DMS79 (cell line): ENCODE measurements around the gene NOX5.

Experiments
- DNase-seq: peaks from one replicate; lab custom pipeline; 2025; lab: John Stamatoyannopoulos, UW

Gene NOX5

GRCh38 chr15:69081310-69082004, 67.0 kb downstream of the NOX5 start:
- DNase-seq = no peak

- no peak for DNase-seq
Observed at GRCh38 chr15:69082021-69082502, 67.6 kb downstream of the NOX5 start.

GRCh38 chr15:69082554-69082953, 68.1 kb downstream of the NOX5 start:
- no peak for DNase-seq

DNA sequence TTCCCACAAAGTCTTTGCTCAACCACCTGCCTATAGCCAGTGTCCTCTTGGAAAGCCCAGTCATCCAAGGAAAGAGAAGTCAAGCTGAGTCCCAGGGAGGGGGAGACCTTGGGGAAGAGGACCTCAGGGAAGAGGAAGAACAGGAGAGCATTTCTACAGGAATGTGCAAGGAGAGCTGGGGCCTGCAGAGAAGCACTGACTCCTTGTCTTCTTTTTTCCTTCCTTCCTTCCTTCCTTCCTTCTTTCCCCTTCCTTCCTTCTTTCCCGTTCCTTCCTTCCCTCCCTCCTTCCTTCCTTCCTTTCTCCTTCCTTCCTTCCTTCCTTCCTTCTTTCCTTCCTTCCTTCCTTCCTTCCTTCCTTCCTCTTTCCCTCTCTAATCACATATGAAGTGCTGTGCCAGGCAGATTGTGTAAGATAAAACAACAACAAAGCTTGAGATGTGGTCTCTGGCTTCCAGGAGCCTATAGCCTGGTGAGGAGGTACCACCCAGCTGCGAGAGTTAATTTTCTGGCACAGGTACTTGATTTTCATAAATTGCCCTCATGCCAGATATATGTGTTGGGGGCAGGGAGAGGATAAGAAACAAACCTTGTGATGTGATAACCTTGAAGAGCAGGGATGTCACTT, 70.0 kb downstream of the NOX5 start:
- no peak for DNase-seq

DNA sequence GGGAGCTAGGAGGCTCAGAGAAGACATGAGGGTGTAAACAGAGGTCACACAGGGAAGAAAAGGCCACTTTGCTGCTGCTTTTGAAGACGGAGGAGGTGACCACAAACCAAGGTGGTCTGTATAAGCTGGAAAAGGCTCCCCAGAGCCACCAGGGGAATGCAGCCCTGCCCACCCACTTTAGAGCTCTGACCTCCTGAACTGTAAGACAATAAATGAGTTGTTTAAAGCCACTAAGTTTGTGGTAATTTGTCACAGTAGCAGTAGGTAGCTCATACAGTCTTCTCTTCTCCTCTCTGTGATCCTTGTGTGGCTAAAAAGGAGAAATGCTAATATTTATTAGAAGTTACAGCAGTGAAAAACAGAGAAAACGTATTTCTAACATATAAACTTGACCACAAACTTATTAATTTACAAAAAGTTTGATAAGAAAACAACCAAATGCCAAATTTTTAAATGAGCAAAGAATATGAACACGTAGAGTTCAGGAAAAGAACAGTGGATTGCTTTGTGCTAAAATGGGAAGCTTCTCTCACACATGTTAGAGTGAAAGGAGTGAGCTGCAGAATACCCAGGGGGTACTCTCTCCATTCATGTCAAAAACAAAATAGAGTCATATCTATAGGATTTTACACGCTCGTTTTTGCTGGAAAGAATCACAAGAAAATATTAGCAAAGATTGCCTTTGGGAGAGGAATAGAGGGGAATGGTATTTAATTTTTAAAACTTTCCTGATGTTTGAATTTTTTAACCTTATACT, 71.0 kb downstream of the NOX5 start:
- DNase-seq = no peak

DNA sequence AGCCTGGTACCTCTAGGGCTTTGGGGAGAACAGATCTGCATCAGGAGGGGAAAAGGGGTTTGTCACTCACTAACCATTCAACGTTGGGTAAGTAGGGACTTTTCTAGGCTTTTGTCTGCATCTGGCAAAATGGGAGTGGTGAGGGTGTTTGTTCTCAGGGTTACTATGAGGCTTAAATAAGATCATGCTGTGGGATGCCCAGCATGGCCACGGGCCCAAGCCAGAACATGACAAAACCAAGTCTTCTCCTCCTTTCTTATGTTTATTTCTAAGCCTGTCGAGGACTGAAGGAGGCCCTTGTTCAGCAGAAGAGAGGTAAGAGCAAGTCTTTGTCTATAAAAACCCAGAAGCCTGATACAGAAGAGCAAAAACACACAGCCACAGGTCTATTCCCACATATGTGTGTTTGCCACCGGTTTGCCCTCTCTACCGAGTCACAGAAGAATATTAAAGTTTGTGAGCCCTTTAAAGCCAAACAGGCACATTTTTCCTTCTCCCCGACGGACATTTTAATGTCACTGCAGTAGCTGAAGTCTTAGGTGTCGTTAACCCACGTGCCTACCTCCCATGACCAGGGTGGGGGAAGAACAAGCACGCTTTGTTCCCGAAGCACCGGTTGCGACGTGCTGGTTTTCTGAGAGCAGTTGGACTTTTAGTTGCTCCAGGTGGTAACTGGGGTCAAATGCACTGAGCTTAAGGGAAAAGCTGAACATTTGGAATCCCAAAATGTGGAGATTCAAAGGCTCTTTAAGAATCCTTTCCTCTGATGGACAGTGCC, 72.1 kb downstream of the NOX5 start:
- DNase-seq = no peak

DNA sequence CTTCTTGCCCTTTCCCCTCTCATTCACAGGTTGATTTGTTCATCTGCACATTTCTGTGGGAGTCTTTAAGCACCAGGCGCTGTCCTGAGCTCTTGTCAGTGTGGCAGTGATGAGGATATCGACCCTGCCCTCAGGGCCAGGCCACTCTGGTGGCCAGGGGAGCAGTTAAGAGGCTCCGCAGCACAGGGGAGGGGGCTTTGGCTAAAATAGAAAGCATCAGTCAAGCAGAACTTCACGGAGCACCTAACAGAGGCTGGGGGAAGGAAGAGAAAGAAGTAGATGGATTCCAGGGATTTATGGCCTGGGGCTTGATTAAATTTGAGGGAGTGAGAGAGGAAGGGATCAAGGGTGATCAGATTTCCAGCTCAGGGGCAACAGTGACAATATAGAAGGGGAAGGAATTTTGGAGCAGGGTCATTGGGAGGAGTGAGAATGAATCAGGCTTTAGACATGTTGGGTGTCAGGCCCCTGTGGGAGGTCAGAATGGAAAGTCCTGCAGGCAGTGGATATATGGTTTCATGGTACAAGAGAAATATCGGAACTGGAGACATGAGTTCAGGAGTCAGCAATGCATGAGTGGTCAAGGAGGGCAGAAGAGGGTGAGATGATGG, 73.0 kb downstream of the NOX5 start:
- no peak for DNase-seq

DNA sequence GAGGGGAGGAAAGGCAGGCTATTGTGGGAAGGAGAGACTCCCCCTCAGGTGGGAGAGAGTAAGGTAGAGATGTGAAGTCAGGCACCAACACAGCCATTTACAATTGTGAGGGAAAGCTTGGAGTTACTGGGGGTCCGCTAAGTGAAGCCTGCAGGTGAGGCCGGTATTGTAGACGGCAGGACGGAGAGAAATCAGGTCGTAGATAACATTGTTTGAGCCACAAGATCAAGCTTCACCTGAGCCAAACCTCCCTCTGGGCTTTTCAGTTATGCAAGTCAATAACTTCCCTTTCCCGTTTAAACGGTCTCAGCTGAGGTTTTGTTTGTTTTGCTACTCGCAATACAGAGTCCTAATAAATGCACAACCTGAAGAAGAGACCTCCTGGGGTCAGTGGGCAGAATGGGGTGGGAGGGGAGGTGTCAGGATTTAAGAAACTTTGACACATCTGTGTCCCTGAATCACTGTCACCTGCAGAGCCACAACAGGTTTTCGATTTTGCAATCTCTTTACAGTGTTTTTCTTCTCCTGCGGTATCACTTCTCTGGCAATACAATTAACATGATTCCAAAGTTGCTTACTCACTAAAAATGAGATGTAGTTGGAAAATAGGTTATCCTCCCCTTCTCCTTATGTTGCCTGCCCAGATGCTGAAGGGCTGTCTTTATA, 73.9 kb downstream of the NOX5 start:
- no peak for DNase-seq

GRCh38 chr15:69089258-69089657, 74.8 kb downstream of the NOX5 start:
- no peak for DNase-seq

GRCh38 chr15:69090197-69090948, 75.9 kb downstream of the NOX5 start:
- DNase-seq = no peak

DNA sequence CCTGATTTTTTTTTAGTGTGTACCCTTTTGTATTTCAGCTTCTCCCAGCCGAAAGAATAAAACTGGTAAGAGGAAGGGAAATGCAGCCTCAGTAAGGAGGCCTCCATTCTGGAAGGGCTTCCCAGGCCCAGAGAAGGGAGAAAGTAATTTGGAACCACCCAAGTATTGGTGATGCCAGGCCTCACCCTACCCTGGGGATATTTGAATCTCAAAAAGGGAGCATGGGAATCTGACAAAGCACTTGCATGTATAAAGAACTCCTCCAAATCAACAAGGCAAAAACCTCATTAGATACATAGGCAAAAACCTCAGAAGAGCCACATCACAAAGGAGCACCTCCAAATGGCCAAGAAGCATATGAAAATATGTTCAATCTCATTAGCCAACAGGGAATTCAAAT, 77.2 kb downstream of the NOX5 start:
- DNase-seq = no peak

GRCh38 chr15:69092159-69092558, 77.7 kb downstream of the NOX5 start:
- DNase-seq = no peak

DNA sequence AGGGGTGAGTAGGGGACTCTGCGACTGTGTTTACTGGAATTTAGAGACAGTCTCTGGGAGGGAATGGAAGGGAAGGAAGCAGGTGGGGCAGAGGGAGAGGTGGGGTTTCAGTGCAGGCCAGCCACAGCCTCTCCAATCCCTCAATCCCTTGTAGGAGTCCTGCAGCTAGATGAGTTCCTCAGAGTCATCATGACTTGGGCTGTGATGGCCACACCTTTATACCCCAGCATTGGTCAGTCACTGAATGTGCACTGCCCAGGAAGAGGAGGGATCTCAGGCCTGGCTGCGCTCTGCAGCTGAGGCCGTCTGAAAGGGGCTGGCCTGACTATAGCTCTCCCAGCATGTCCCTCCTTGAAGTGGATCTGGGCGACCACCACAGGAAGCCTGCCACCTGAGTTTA, 78.6 kb downstream of the NOX5 start:
- DNase-seq = no peak

DNA sequence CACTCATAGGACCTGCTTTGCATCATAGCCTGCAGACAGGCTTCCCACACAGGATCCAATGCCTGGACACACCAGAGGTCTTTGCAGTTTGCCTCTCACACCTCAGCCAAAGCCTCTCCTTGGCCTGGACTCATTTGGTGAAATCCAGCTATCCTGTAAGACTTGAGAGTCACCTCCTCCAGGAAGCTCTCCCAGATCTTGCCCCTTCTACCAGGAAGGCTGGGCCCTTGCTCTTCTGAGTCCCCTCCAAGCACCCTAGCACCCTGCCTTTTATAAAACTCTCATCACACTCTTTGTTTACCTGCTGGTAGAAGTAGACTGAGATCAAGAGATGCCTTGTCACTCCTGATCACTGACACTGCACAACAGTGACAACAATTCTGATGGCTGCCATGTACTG, 79.1 kb downstream of the NOX5 start:
- DNase-seq = no peak

GRCh38 chr15:69094124-69094921, 79.8 kb downstream of the NOX5 start:
- DNase-seq = no peak

GRCh38 chr15:69095274-69095673, 80.8 kb downstream of the NOX5 start:
- no peak for DNase-seq

- no peak for DNase-seq
Observed at GRCh38 chr15:69096196-69096595, 81.7 kb downstream of the NOX5 start.

- DNase-seq = no peak
Observed at GRCh38 chr15:69096626-69097025, 82.1 kb downstream of the NOX5 start.

DNA sequence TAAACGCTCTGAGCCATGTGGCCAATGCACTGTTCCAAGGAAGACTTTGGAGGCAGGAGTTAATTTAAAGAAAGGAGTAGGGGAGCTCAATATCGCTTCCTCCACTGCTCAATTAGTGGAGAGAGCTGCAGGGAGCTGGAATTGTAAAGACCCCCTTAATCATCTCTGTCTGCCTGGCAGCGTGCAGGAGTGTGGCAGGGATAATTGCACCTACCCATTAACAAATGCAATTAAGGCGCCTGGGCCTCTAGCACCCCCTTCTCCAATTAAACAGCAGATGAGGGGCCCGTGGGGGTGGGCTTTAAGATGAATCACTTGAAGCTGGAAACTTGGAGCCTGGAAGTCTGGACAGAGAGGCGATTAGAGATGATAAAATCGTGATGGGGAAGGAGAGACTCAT, 84.3 kb downstream of the NOX5 start:
- DNase-seq = no peak

GRCh38 chr15:69099941-69100340, 85.4 kb downstream of the NOX5 start:
- DNase-seq = no peak
